BLaER1 treated with 17β-estradiol and CSF1 and Interleukin-3, amounts not matched to agents 10 nM and 100 nM (cell line): ENCODE results near the gene CD109.

Experiments used
- H3K27ac ChIP-seq, 11 experiments: shearing (Covaris generic); formaldehyde crosslinking; 2 replicates each; pipeline ENCODE4 v1.8.1; 2022
- H3K27me3 ChIP-seq, 11 experiments: shearing (Covaris generic); formaldehyde crosslinking; 2 replicates each; pipeline ENCODE4 v1.8.1; 2022
- H3K36me3 ChIP-seq, 11 experiments: shearing (Covaris generic); formaldehyde crosslinking; 2 replicates each; pipeline ENCODE4 v1.8.1; 2022
- H3K4me1 ChIP-seq, 10 experiments: shearing (Covaris generic); formaldehyde crosslinking; 2 replicates each; pipeline ENCODE4 v1.8.1; 2022
- H3K4me2 ChIP-seq, 11 experiments: shearing (Covaris generic); formaldehyde crosslinking; 2 replicates each; pipeline ENCODE4 v1.8.1; 2022
- H3K4me3 ChIP-seq, 10 experiments: shearing (Covaris generic); formaldehyde crosslinking; 2 replicates each; pipeline ENCODE4 v1.8.1; 2022
- H3K9ac ChIP-seq, 11 experiments: shearing (Covaris generic); formaldehyde crosslinking; 2 replicates each; pipeline ENCODE4 v1.8.1; 2022
- H3K9me3 ChIP-seq, 11 experiments: shearing (Covaris generic); formaldehyde crosslinking; replicated peaks in 1 of 11; 2 replicates each; pipeline ENCODE4 v1.8.1; 2022
- H4K20me1 ChIP-seq, 11 experiments: shearing (Covaris generic); formaldehyde crosslinking; 2 replicates each; pipeline ENCODE4 v1.8.1; 2022
- Cebpa-rat ChIP-seq, 11 experiments: shearing (Covaris generic); IDR thresholded peaks; 2 replicates each; pipeline ENCODE4 v1.8.1; 2022

Gene CD109

GRCh38 chr6:73752943-73753342 lies 56.9 kb downstream of the CD109 start:
- H3K27ac ChIP-seq = no peak overlapping the region
- H3K4me3 ChIP-seq = no peak overlapping the region
- no peaks in the 10 kb centered on the region for H3K27me3 ChIP-seq
- TF ChIP-seq Cebpa-rat (IDR thresholded peaks at IDR 0.05) = no peak
- no peaks in the 10 kb centered on the region for H3K4me1 ChIP-seq
- no peaks in the 10 kb centered on the region for H4K20me1 ChIP-seq
- no peaks in the 10 kb centered on the region for H3K9me3 ChIP-seq
- no peaks in the 10 kb centered on the region for H3K36me3 ChIP-seq
- H3K9ac ChIP-seq = no peak overlapping the region
- H3K4me2 ChIP-seq = no peak overlapping the region

GRCh38 chr6:73766040-73766439 lies 70.0 kb downstream of the CD109 start:
- H3K9ac ChIP-seq = no peak overlapping the region
- H3K36me3 ChIP-seq = no peaks in the 10 kb centered on the region
- H3K4me3 ChIP-seq = no peak overlapping the region
- H3K27ac ChIP-seq = no peak overlapping the region
- no peaks in the 10 kb centered on the region for H4K20me1 ChIP-seq
- H3K4me2 ChIP-seq = no peak overlapping the region
- H3K27me3 ChIP-seq = no peaks in the 10 kb centered on the region
- TF ChIP-seq Cebpa-rat (IDR thresholded peaks at IDR 0.05) = no peak
- no peaks in the 10 kb centered on the region for H3K9me3 ChIP-seq
- H3K4me1 ChIP-seq = no peaks in the 10 kb centered on the region

- Histone ChIP-seq H3K4me3 (no peak overlapping the region), H3K9me3 (peaks cover 0 to 2% (median 1%) of the 10 kb centered on the region in 11 experiments; a peak in 6 of 22 replicates), H3K4me1 (no peaks in the 10 kb centered on the region), H3K36me3 (no peaks in the 10 kb centered on the region), H3K27me3 (no peaks in the 10 kb centered on the region), H3K9ac (no peak overlapping the region), H3K4me2 (no peak overlapping the region), H4K20me1 (no peaks in the 10 kb centered on the region), H3K27ac (no peak overlapping the region)
- peak in 2 of 11 experiments; percentile 11 to 49; a peak in 1 of 22 replicates for TF ChIP-seq Cebpa-rat (IDR thresholded peaks at IDR 0.05)
Observed at GRCh38 chr6:73768558-73768957, 72.6 kb downstream of the CD109 start.

- Histone ChIP-seq H3K4me1 (peaks cover 0 to 8% (median 6%) of the 10 kb centered on the region in 10 experiments; a peak in 9 of 20 replicates), H3K4me3 (no peak overlapping the region), H3K4me2 (no peak overlapping the region), H3K27me3 (no peaks in the 10 kb centered on the region), H3K9ac (no peak overlapping the region), H3K36me3 (no peaks in the 10 kb centered on the region), H3K9me3 (peaks cover 0 to 9% (median 3%) of the 10 kb centered on the region in 11 experiments; a peak in 6 of 22 replicates), H3K27ac (no peak overlapping the region), H4K20me1 (no peaks in the 10 kb centered on the region)
- TF ChIP-seq Cebpa-rat (IDR thresholded peaks at IDR 0.05) = no peak
Observed at GRCh38 chr6:73769976-73770375, 74.0 kb downstream of the CD109 start.

GRCh38 chr6:73774311-73774774 lies 78.3 kb downstream of the CD109 start:
- H4K20me1 ChIP-seq = no peaks in the 10 kb centered on the region
- TF ChIP-seq Cebpa-rat (IDR thresholded peaks at IDR 0.05) = no peak
- peaks cover 0 to 9% (median 3%) of the 10 kb centered on the region in 11 experiments; a peak in 6 of 22 replicates for H3K9me3 ChIP-seq
- H3K36me3 ChIP-seq = no peaks in the 10 kb centered on the region
- H3K4me1 ChIP-seq = peaks cover 0 to 8% (median 6%) of the 10 kb centered on the region in 10 experiments; a peak in 9 of 20 replicates
- H3K4me3 ChIP-seq = no peak overlapping the region
- no peak overlapping the region for H3K9ac ChIP-seq
- H3K4me2 ChIP-seq = peak overlapping the region in 3 of 11 experiments; percentile 13 to 29 (median 18); a peak in 3 of 22 replicates
- no peaks in the 10 kb centered on the region for H3K27me3 ChIP-seq
- no peak overlapping the region for H3K27ac ChIP-seq

GRCh38 chr6:73779943-73780342 lies 83.9 kb downstream of the CD109 start:
- no peaks in the 10 kb centered on the region for H3K27me3 ChIP-seq
- no peaks in the 10 kb centered on the region for H3K36me3 ChIP-seq
- H3K9ac ChIP-seq = no peak overlapping the region
- H3K4me1 ChIP-seq = no peaks in the 10 kb centered on the region
- no peak overlapping the region for H3K4me2 ChIP-seq
- H3K9me3 ChIP-seq = no peaks in the 10 kb centered on the region
- H4K20me1 ChIP-seq = no peaks in the 10 kb centered on the region
- H3K27ac ChIP-seq = no peak overlapping the region
- no peak overlapping the region for H3K4me3 ChIP-seq
- no peak for TF ChIP-seq Cebpa-rat (IDR thresholded peaks at IDR 0.05)

- Histone ChIP-seq H3K4me2 (no peak overlapping the region), H3K9me3 (no peaks in the 10 kb centered on the region), H3K9ac (no peak overlapping the region), H3K4me3 (no peak overlapping the region), H4K20me1 (no peaks in the 10 kb centered on the region), H3K27ac (no peak overlapping the region), H3K4me1 (no peaks in the 10 kb centered on the region), H3K27me3 (no peaks in the 10 kb centered on the region), H3K36me3 (no peaks in the 10 kb centered on the region)
- TF ChIP-seq Cebpa-rat (IDR thresholded peaks at IDR 0.05) = no peak
Observed at GRCh38 chr6:73782911-73783310, 86.9 kb downstream of the CD109 start.

GRCh38 chr6:73784726-73785505 lies 88.9 kb downstream of the CD109 start:
- no peak overlapping the region for H3K4me3 ChIP-seq
- no peaks in the 10 kb centered on the region for H3K27me3 ChIP-seq
- TF ChIP-seq Cebpa-rat (IDR thresholded peaks at IDR 0.05) = no peak
- H3K9me3 ChIP-seq = no peaks in the 10 kb centered on the region
- no peaks in the 10 kb centered on the region for H3K36me3 ChIP-seq
- H3K9ac ChIP-seq = no peak overlapping the region
- H3K4me1 ChIP-seq = peaks cover 0 to 8% (median 0%) of the 10 kb centered on the region in 10 experiments; a peak in 2 of 20 replicates
- H3K27ac ChIP-seq = no peak overlapping the region
- no peak overlapping the region for H3K4me2 ChIP-seq
- H4K20me1 ChIP-seq = no peaks in the 10 kb centered on the region

- Histone ChIP-seq H3K36me3 (no peaks in the 10 kb centered on the region), H3K27ac (no peak overlapping the region), H3K4me2 (no peak overlapping the region), H3K9ac (no peak overlapping the region), H3K4me3 (no peak overlapping the region), H3K27me3 (no peaks in the 10 kb centered on the region), H4K20me1 (no peaks in the 10 kb centered on the region), H3K4me1 (peaks cover 0 to 8% (median 0%) of the 10 kb centered on the region in 10 experiments; a peak in 2 of 20 replicates), H3K9me3 (no peaks in the 10 kb centered on the region)
- TF ChIP-seq Cebpa-rat (IDR thresholded peaks at IDR 0.05) = no peak
Observed at GRCh38 chr6:73790574-73790973, 94.6 kb downstream of the CD109 start.

GRCh38 chr6:73791336-73791735 lies 95.3 kb downstream of the CD109 start:
- Histone ChIP-seq H3K9ac (no peak overlapping the region), H4K20me1 (no peaks in the 10 kb centered on the region), H3K36me3 (no peaks in the 10 kb centered on the region), H3K4me2 (no peak overlapping the region), H3K9me3 (no peaks in the 10 kb centered on the region), H3K4me1 (peaks cover 0 to 8% (median 0%) of the 10 kb centered on the region in 10 experiments; a peak in 2 of 20 replicates), H3K4me3 (no peak overlapping the region), H3K27me3 (no peaks in the 10 kb centered on the region), H3K27ac (no peak overlapping the region)
- no peak for TF ChIP-seq Cebpa-rat (IDR thresholded peaks at IDR 0.05)
